GDM1 (cell line): ENCODE measurements around the gene DYSF.
"Not testable (repeated sequence)": the region's sequence is repeated elsewhere in the genome, so short reads cannot be mapped to it uniquely, and the experiment has no call there.

Source experiments
- DNase-seq: peaks from one replicate; lab custom pipeline; 2025; lab: John Stamatoyannopoulos, UW

DYSF gene

DNA sequence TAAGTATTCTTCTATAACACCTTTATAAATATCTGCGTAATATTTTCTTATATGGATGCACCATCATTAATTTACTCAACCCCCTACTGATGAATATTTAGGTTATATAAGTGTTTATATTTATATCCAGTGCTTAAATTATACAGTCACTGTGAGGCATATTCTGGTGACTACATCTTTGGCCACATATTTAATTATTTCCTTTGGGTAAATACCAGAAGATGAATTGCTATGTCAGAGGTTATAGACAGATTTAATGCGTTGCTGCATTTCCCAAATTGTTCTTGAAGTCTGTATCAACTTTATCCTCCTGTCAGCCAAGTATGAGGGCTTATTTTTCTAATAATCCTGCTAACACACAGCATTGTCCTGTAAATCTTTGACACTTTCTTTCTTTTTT lies 18.7 kb downstream of the DYSF start:
- DNase-seq: no peak

DNA sequence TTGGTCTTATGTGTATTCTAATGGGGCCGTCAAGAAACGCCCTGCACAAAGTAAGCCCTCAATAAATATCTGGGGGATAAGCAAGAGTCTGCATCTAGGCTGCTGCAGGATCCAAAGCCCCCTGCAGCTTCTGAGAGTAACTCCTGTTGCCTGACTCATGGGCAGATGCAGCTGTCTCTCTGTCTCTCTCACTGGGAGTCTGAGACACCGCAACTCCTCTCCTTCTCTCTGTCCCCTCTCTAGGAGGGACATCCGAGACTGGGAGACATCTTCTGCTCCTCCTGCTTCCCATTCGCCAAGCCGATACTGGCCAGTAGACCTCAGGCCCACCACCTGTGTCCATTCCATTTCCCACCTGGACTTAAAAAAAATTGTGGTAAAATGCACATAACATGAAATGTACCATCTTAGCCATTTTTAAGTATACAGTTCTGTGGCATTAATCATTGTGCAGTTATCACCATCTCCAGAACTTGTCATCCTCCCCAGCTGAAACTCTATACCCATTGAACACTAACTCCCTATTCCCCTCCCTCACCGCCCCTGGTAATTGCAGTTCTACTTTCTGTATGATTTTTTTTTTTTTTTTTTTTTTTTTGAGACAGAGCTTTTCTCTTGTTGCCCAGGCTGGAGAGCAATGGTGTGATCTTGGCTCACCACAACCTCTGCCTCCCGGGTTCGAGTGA lies 20.1 kb downstream of the DYSF start:
- no peak for DNase-seq

DNA sequence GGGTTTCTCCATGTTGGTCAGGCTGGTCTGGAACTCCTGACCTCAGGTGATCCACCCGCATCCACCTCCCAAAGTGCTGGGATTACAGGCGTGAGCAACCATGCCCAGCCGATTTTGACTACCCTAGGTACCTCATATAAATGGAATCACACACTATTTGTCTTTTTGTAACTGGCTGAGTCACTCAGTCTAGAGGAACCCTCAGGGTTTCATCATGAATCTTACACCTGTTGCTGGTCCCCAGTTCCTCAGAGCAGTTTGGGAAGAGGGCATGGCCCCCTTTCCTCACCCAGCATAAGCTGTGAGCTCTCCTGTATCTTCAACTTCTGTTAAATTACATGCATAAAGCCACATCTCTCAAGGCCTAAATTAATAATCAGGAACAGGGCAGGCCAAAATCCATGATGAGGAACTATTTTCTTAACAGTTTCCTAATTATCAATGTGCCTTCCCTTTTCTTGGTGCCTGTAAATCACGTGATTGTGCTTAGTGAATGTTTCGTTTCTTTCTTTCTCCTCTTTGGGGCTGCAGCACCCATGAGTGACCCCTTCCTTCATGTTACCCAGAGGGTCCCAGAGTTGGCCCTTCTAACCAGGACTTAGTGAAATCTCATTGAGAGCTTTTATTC lies 20.9 kb downstream of the DYSF start:
- no peak for DNase-seq

DNA sequence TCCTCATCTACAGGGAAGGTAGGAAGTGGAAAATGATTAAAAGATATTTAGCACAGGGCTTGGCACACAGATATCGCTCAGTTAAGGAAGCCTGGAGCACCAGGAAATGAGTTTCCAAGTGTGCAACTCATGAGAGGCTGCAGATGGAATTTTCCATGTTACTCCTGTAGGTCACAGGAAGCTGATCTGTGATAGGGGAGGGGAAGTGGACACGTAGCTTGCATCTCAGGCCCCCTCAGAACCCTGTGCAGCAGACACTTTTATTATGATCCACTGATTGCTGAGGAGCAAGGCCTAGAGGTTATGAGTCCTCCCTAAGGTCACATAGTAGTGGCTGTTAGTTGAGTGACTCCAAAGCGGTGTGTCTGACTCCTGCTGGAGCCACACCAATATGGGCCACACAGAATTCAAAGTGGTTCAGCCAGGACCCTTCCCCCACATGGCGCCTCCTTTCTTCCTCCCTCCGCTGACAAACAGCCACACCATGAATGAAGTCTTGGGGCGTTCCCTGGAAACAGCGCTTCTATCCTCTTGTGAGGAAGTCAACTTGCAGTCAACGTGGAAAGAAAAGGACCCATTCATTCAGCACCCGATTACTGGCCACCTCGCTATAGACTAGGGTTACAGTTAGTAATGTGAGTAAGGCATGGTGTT lies 21.5 kb downstream of the DYSF start:
- no peak for DNase-seq

DNA sequence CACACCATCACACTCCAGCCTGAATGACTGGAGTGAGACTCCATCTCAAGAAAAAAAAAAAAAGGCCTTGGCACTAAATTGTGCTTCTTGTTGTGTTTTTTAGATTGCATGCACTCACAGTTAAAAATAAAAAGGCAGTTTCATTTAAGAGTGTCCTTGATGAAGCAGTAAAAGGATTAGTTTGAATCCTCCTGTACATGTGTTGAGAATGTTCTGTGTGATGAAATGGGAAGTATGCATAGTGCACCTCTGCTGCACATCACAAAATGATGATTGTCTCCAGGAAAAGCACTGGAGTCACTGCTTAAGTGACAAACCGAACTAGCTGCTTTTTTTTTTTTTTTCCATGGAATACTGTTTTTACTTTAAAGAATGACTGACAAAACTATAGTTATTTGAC lies 23.1 kb downstream of the DYSF start:
- DNase-seq: no peak

DNA sequence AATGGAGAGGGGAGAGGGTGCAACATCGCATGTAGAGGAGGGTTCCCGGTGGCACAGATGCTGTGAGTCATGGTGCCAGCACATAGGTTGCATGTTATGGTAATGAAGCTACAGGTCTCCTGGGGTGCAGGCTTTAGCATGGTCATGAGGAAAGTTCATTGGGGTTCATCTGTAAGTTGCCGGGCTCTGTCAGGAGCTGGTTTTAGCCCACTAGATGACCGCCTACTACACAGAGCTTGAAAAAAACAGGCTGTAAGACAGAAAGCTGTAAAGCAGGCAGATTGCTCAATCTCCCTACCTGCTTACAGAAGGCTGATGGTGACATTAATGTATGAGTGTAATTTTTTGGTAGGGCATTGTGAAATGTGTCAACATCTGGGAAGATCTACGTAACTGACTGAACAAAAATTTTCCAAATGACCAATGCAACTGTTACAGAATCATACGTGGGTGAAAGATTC lies 23.9 kb downstream of the DYSF start:
- DNase-seq: no peak

DNA sequence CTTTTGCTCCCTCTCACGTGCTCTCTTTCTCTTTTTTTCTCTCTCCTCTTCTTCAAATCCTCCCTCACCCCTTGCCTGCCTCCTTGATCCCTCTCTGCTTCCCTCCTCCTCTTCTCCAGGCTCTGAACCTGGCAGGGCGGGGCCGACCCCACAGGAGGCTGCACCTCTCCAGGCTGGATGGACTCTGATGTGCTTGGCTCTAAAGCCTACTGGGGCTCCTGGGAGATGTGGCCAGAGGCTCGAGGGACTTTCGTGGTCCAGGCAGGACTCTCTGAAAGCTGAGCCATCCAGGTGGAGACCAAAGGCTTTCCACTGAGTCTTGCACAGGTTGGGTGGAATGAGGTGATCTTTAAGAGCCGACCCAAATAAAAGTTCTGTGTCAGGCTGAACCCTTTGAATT lies 25.4 kb downstream of the DYSF start:
- DNase-seq: no peak

DNA sequence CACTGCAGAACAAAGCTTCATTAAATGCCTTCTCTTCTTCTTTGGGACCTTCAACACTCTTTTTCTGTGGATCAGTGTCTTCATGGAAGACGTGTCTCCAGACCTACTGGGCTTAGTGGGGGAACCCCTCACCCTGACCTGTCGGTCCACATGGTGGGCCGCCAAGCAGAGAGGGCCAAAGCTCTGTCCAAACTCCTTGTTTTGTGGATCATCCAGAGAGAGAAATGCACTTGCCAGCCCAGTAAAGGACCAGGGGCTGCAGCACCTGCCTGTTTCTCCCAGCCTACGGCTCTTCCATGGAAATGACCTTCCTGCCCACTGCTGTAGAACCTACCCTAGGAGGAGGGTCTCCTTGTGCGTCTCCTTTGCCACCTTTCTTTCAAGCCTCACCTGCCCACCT lies 25.9 kb downstream of the DYSF start:
- DNase-seq: no peak

DNA sequence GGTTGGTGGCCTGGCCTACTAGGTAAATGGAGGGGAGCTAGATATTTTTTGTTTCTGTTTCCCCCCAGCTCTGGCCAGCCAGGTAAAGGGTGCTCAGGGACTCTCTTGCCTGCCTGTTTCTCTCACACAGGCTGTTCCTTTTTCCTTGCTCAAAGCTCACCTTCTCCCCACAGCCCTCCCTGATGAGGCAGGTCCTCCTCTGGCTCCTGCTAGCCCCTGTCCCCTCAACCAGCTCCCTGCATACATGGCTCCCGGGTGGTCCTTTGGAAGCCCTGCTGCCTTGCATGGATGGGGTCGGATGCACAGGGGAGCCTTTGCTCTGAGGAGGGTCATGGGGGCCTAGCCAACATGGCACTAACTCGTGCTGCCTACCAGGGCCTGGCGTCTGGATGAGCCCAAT lies 27.8 kb downstream of the DYSF start:
- DNase-seq: no peak

DNA sequence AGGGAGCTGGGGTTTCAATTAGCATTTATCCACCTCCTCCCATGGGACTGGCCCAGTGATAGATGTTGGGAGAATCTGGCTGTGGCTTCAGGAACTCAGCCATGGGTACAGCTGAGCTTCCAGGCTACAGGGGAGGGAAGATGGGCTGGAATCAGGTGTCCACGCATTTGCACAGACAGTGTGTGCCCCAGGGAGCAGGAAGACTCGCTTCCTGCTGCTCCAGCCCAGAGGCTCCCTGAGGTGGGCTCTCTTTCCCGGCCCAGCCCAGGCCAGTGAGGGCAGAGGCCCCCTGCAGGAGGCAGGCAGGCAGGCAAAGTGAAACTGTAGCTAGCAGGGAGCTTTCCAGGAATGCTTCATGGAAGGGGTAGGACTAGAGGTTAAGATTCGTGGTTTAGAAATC lies 28.7 kb downstream of the DYSF start:
- no peak for DNase-seq

DNA sequence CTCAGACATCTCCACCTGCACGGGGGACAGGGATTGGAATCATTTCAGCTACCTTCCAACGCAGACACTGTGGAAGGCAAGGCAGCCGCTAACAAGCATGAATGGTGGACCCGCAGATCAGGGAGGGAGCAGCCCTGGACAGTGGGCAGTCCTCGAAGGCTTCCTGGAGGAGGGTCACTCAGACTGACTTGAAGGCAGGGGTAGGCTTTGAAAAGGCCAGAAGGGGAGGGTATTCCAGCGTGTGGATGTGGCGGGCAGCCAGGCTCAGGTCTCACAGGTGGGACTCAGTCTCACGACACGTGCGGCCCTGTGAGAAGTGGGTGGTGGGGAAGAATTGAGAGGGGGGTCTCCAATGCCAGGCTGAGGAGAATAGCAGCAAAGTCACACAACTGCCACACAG lies 29.9 kb downstream of the DYSF start:
- no peak for DNase-seq

DNA sequence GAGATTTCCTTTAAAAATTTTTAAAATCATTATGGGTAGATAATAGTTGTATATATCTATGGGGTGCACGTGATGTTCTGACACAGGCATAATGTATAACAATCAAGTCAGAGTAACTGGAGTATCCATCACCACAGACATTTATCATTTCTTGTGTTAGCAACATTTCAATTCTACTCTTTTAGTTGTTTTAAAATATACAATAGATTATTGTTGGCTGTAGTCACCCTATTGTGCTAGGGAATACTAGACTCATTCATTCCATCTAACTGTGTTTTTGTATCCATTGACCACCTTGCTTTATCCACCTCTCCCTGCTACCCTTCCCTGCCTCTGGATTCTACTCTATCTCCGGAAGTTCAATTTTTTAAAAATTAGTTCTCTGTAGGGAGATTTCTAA lies 31.0 kb downstream of the DYSF start:
- DNase-seq: no peak

DNA sequence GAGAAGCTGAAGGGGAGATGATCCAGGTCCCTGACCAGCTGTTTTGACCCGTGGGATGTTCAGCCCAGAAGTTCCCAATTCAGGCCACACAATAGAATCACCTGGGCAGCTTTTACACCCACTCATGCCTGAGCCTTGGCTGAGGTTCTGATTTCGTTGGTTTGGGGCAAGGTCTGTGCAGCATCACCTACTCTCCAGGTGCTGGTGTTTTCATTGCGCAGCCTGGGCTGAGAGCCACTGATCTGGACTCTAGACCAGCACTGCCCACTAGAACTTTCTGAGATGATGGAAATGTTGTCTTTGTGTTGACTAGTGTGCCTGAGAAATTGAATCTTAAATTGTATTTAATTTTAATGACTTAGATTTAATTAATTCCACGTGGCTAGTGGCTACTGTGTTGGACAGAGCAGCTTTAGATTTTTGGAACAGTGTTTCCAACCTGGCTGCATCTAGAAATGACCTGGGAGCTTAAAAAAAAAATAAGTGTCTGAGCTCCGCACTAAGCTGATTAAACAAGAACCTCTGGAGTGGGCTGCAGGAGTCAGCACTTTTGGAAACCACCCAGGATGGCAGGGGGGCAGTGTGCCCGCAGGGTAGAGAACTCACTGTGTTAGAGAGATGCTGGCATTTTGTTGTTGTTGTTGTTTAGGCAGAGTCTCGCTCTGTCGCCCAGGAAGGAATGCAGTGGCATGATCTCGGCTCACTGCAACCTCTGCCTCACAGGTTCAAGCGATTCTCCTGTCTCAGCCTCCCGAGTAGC lies 33.7 kb downstream of the DYSF start:
- no peak for DNase-seq

DNA sequence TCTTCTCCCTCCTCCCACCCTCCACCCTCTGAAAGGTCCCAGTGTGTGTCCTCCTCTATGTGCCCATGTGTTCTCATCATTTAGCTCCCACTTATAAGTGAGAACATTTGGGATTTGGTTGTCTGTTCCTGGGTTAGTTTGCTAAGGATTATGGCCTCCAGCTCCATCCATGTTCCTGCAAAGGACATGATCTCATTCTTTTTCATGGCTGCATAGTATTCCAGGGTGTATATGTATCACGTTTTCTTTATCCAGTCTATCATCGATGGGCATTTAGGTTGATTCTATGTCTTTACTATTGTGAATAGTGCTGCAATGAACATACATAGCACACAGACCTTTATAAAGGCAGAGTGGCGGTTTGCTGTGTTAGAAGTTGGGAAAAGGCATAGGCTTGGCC lies 38.2 kb downstream of the DYSF start:
- not testable (repeated sequence) for DNase-seq

DNA sequence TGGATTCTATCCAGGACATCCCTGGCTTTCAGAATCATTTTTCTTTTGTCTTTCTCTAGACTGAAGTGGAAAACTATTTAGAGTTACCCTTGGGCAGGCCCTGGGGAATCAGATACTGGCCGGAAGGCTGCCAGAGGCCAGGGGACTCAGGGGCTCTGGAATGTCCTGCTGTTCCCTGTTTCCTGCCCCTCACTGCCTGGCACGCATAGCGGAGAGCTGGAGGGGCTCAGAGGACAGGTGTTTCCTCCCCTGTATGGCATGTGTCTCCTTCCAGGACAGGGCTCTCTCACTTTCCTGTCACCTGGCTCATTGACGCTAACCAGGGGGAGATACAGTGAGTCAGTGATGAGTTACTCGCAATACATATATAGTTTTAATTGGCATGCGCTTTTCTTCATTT lies 38.8 kb downstream of the DYSF start:
- no peak for DNase-seq

DNA sequence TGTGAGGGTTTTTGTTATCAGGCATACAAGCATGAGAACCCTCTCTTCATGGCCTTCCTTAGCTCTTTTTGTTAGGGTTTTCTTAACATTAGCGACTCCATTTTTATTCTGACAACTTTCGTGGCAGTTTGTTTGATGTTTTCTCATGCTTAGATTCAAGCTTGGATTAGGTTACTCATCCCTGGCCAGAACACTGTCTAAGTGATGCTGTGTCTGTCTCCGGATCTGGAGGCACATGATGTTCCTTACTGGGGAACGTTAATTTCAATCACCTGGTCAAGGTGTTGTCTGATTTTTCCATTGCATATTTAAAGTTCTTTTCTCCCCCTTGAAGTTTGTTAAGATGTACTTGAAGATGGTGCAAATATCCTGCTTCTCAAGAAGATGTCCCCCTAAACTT lies 40.7 kb downstream of the DYSF start:
- DNase-seq: no peak

DNA sequence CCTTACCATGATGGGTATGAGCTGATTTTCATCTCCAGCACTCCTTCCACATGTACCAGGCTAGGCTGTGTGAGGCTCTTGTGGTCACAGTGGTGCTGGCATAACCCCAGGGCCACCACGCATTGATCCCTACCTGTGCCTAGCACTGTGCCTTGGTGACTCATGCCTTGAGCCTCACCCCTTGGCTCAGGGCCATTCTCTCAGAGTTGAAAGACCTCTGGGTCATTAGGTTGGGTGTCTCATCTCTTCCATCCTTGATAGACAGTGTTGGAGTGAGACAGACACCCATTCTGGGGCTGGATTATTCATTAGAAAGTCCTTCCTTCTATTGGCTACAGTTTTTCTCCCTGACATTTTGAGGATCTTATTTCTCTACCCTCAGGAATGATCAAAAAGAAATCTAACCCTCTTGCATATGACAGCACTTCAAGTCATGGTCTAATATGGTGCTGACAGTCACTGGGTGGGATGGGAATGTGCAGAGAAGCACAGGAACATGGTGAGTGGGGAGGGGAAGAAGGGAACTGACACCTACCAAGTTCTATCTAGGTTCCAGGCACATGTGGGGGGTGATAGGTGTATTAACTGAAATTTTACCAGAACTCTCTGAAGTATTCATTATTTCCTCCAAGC lies 41.3 kb downstream of the DYSF start:
- no peak for DNase-seq

DNA sequence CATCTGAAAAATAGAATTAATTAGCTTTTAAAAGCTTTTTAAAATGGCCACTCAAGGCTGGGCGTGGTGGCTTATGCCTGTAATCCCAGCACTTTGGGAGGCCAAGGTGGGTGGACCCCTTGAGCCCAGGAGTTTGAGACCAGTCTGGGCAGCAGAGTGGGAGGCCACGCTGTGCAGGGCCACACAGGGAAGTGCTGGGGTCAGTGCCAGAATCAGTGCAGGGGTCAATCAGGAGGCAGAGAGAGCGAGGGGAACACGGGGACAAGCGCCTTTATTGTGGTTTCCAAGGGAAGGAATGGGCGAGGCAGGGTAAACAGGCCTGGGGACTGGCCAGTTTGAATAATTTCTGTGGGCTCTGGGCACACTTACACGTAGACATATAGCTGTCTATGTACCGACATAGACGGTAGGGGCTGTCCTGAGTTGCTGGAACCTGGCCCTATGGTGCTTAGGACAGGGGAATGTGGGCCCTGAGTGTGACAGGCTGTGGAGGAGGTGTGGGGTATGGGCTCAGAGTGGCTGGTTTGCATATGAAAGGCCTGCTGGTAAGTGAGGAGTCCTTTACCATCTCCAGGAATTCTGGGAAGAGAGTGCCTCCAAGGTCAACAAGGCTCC lies 42.9 kb downstream of the DYSF start:
- DNase-seq: no peak

DNA sequence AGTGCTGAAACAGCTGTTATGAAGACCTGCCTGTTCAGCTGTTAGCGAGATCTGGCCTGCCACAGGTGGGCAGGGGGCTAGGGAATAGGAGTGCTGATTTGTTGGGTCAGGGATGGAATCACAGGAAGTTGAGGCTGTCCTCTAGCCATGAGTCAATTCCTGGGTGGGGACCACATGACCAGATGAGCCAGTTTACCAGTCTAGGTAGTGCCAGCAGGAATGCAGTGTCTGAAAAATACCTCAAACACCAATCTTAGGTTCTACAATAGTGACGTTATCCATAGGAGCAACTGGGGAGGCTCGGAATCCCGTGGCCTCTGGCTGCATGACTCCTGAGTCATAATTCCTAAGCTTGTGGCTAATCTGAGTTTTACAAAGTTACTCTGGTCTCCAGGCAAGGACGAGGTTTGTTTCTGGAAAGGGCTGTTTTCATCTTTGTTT lies 44.9 kb downstream of the DYSF start:
- no peak for DNase-seq

DNA sequence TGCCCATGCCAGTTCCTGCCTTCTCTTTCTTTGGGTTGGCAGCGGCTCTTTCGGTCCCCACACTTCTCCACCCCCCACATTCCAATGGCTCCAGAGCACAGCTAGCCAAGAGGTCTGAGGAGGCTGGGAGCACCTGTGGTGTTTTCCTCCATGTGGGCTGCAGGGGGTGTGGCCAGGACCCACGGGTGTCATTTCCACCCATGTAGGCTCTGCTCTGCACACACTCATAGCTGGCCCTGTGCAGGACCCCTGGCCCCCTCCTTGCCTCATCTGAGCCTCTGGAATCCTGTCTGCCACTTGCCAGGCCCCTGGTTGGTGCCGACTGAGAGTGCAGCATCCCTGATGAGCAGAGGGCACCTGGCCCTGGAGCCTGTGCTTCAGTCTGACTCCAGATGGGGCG lies 46.3 kb downstream of the DYSF start:
- DNase-seq: no peak

DNA sequence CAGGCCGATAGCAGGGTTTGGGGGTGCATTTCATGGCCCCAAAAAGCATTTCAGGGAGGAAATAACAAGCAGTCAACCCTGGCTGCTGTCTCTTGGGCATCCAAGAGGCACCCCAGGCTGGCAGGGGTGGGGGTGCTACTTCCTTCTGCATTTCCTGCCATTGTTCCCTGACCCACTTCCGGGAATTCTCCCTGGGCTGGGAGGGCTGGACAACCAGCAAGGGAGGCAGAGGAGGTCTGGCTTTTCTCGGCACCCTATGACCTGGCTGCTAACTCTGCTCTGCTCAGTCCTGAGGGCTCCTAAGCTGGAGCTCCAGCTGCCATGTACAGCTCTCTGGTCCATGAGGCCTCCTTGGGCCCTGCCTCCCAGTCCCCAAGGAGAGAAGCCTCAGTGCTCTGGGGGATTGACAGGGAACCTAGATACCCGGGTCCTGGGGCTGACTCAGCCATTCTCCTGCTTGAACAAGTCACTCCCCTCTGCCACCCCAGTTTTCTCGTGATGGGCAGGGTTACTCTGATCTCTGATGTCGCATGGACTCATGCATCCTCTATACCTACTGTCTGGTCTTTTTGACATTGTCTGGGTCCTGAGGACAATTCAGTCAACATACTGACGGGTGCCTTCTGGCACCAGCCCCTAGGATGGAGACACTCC lies 47.2 kb downstream of the DYSF start:
- DNase-seq: no peak
